Testis (tissue), 3 donors: ENCODE measurements around the gene LRMDA. TPM values are rescaled to one million over a fixed set of nuclear protein-coding genes. Genes with fewer than 3 reads are reported as not detected.

Experiments
- DNase-seq: peaks from one replicate; pipeline ENCODE4 v3.0.0-alpha.2; 2019
- H3K27ac ChIP-seq, 2 donors: fragments of 200-600 bp; sonication (generic); one replicate each; pipeline ENCODE4 v1.5.1; 2019
- H3K27me3 ChIP-seq: fragments of 200-600 bp; sonication (generic); one replicate; pipeline ENCODE4 v1.5.1; 2019
- H3K36me3 ChIP-seq: fragments of 200-600 bp; sonication (generic); one replicate; pipeline ENCODE4 v1.5.1; 2017; ENCODE audit warnings: low read depth; ENCODE audit errors: missing control alignments
- H3K4me1 ChIP-seq: fragments of 200-600 bp; sonication (generic); one replicate; pipeline ENCODE4 v1.5.1; 2019
- H3K4me3 ChIP-seq, 2 donors: fragments of 200-600 bp; sonication (generic); one replicate each; pipeline ENCODE4 v1.5.1; 2017 to 2019
- H3K9me3 ChIP-seq: fragments of 200-600 bp; sonication (generic); one replicate; pipeline ENCODE4 v1.5.1; 2017
- CTCF ChIP-seq, 3 experiments: fragments of 450-650 bp in 2 of 3; fragments of 200-600 bp in 1 of 3; sonication (generic) in 1 of 3; IDR thresholded peaks; one replicate each; pipeline ENCODE4 v1.5.1; 2016 to 2019; ENCODE audit warnings: antibody characterized with exemption in 3 of 3, mild to moderate bottlenecking in 2 of 3, moderate library complexity in 1 of 3
- POLR2A ChIP-seq: fragments of 450-650 bp; IDR thresholded peaks from one replicate; pipeline ENCODE4 v1.6.1; 2017; ENCODE audit warnings: antibody characterized with exemption, mild to moderate bottlenecking, moderate library complexity
- WGBS, 2 donors: methylation state at CpG; one replicate each; pipeline ENCODE4 v1.1.5; 2018; 5-methylcytosine and 5-hydroxymethylcytosine counted together
- intact Hi-C: fragments of 100-400 bp; cut with DNase I; formaldehyde crosslinking; loops from one replicate; pipeline ENCODE4 v1.15.1; 2023; ENCODE audit warnings: low total_unique reads
- polyA plus RNA-seq: library from polyadenylated mRNA; stranded (reverse); fragments of 350-450 nt; fragmentation: Illumina TruSeq; extraction: RNeasy Lipid Tissue Mini Kit (QIAGEN cat#74804); gene quantifications from one replicate; pipeline ENCODE4 v1.2.3, GENCODE V29; 2014; ENCODE audit warnings: low read depth, low replicate concordance; ENCODE audit not compliant: insufficient read depth
- total RNA-seq, 2 donors: library from RNA; depleted of rRNA; stranded (reverse); fragments of >200 nt; gene quantifications; one replicate each; pipeline ENCODE4 v1.2.3, GENCODE V29; 2016

Gene LRMDA
- total and polyA plus RNA-seq, 3 donors from 2014 or later: 7.6 to 13.8 (median 10.6) TPM

- intact Hi-C loops: no loop called here
- peaks cover 14% of the 10 kb centered on the region for H3K4me1 ChIP-seq
- TF ChIP-seq POLR2A (no peak), CTCF (IDR thresholded peaks at IDR 0.05) (no peak)
- peak overlapping the region in 1 of 2 donors; percentile 4 for H3K27ac ChIP-seq
- H3K36me3 ChIP-seq: no peaks in the 10 kb centered on the region
- DNase-seq: no peak
- 92 to 95% methylated on average over 4 of the region's 4 CpGs for WGBS, 2 donors
- no peaks in the 10 kb centered on the region for H3K9me3 ChIP-seq
- no peaks in the 10 kb centered on the region for H3K27me3 ChIP-seq
- H3K4me3 ChIP-seq: no peak overlapping the region
These were observed 656.6 kb downstream of the LRMDA start for GRCh38 chr10:76088008-76088407.

GRCh38 chr10:76088980-76089379 is 657.6 kb downstream of the LRMDA start:
- Histone ChIP-seq H3K36me3 (no peaks in the 10 kb centered on the region), H3K9me3 (no peaks in the 10 kb centered on the region), H3K27me3 (no peaks in the 10 kb centered on the region), H3K27ac (no peak overlapping the region), H3K4me3 (no peak overlapping the region), H3K4me1 (peaks cover 14% of the 10 kb centered on the region)
- TF ChIP-seq CTCF (IDR thresholded peaks at IDR 0.05) (no peak), POLR2A (no peak)
- intact Hi-C loops: no loop called here
- 88 to 99% methylated on average over 3 of the region's 3 CpGs for WGBS, 2 donors
- DNase-seq: no peak

- TF ChIP-seq POLR2A (no peak), CTCF (IDR thresholded peaks at IDR 0.05) (no peak)
- intact Hi-C loops: no loop called here
- DNase-seq: no peak
- WGBS, 2 donors: 75 to 82% methylated on average over 12 of the region's 12 CpGs
- peaks cover 13% of the 10 kb centered on the region for H3K4me1 ChIP-seq
- H3K27me3 ChIP-seq: no peaks in the 10 kb centered on the region
- no peaks in the 10 kb centered on the region for H3K9me3 ChIP-seq
- H3K4me3 ChIP-seq: no peak overlapping the region
- no peak overlapping the region for H3K27ac ChIP-seq
- no peaks in the 10 kb centered on the region for H3K36me3 ChIP-seq
These were observed 658.2 kb downstream of the LRMDA start for GRCh38 chr10:76089556-76090180.

DNA sequence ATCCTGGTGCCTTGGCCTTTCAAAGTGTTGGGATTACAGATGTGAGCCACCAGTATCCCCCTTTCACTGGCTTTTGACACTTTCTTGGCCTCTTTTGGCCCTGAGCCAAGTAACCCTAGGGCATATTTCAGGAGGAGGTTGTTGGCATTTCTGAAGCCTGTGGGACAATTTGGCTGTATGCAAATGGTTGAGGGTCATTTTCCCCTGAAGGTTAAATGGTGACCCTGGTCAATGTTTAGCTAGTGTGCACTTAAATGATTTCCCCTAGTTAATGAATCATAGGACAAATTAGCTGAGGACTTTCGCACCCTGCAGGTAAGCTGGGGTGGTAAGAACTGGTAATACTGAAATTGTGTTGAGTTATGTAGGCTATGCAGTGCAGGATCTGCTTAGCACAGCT is 660.5 kb downstream of the LRMDA start:
- WGBS, 2 donors: 88 to 91% methylated on average over 1 of the region's 1 CpG
- Histone ChIP-seq H3K36me3 (no peaks in the 10 kb centered on the region), H3K4me3 (no peak overlapping the region), H3K27ac (no peak overlapping the region), H3K9me3 (no peaks in the 10 kb centered on the region), H3K27me3 (no peaks in the 10 kb centered on the region), H3K4me1 (no peaks in the 10 kb centered on the region)
- intact Hi-C loops: no loop called here
- TF ChIP-seq CTCF (IDR thresholded peaks at IDR 0.05): no peak
- DNase-seq: no peak

DNA sequence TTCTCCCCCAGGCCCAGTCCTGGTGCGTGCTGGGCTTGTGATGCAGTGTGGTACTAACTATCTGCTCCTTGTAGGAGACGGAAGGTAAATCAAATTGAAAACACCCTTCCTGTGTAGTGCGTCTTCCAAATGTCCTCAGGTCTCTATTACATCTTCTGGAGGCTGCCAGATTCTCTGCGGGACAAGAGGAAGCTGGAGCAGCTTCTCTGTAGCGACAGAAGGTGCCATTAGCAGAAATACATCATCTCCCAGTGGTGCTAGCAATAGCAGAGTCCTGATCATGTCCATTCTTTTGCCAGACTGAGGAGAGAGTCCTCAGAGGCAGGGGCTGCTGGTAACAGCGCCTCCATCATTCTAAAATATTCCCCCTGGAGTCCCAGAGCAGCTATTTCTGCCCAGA is 675.2 kb downstream of the LRMDA start:
- 91 to 92% methylated on average over 6 of the region's 6 CpGs for WGBS, 2 donors
- Histone ChIP-seq H3K4me1 (no peaks in the 10 kb centered on the region), H3K9me3 (no peaks in the 10 kb centered on the region), H3K27me3 (no peaks in the 10 kb centered on the region), H3K4me3 (no peak overlapping the region), H3K27ac (no peak overlapping the region), H3K36me3 (no peaks in the 10 kb centered on the region)
- intact Hi-C loops: no loop called here
- DNase-seq: no peak
- no peak for TF ChIP-seq CTCF (IDR thresholded peaks at IDR 0.05)
- no peak for TF ChIP-seq POLR2A
